GM18870 (cell line): ENCODE results near the gene OXER1.

Experiments used
- ATAC-seq: cut with Tn5 transposase; IDR thresholded peaks from one replicate; pipeline ENCODE4 v1.9.1; 2021; ENCODE audit warnings: moderate library complexity; ENCODE audit not compliant: unreplicated experiment

Gene OXER1

GRCh38 chr2:42764096-42764495 is at the start of gene OXER1:
Gene OXER1, minus strand, starts transcription at chr2:42764135. Its CDS starts 73 bp downstream, at chr2:42764062.
- no peak for ATAC-seq

DNA sequence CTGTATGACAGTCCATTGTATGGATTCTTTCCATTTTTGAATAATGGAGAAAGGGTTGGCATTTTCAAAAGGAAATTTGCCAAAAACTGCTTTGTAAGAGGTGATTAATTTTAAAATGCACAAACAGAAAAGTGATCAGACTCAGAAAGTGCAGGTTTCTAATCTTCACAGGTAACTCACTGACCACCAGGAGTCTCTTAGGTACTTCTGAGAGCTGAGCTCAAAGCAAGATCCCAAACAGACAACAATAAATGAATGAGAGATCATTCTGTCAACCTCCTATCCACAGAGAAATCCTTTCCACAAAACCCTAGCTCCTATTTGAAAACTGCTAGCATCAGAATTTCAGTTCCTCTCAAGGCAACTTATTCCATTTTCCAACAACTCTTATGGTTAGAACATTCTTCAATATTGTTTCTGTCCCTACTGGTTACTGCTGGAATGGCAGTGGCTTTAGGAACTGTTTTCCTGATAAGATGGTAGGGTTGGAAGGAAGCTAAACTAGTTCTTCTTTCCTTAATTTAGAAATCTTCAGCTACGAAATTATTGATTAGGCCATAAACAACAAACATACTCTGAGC is 49.1 kb upstream of the OXER1 start:
- ATAC-seq = no peak

GRCh38 chr2:42810971-42811811 is 47.3 kb upstream of the OXER1 start:
- peak; percentile 11 for ATAC-seq

DNA sequence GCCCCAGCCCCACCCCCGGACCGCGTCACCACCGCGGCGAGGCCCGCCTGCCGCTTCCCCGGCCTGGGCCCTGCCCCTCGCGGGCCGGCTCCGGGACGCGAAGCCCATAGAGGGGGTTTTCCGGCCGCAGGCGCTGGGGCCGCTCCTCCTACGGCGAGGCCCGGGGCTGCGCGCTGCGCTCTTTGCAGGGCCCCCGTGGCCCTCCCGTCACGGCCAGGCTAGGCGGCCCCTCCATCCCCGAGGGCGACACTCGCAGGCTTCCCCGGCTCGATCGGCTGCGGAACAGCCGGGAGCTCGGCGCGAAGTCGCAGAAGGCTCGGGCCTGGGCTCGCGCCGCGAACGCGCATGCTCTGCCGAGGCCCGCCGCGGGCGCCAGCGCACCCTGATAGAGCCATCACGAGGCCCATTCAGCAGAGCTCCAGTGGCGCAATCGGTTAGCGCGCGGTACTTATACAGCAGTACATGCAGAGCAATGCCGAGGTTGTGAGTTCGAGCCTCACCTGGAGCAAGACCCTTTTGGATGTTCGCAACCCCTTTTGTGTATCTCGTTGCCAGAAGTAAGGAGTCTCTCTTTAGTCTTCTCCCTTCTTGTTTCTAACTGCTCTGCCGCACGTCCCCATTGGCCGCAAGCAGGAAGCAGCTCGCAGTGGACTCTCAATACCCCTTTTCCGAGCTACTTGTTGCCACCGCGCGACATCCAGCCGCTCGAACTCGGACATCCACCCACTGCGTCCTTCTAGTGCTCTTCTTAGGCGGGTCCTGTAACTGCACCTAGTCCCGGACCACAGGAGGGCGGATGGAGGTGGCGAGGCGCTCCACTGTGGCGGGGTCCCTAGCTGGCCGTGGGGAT is 46.4 kb upstream of the OXER1 start:
- peak; percentile 74 for ATAC-seq

GRCh38 chr2:42809819-42810120 is 45.8 kb upstream of the OXER1 start:
- ATAC-seq = peak; percentile 16

DNA sequence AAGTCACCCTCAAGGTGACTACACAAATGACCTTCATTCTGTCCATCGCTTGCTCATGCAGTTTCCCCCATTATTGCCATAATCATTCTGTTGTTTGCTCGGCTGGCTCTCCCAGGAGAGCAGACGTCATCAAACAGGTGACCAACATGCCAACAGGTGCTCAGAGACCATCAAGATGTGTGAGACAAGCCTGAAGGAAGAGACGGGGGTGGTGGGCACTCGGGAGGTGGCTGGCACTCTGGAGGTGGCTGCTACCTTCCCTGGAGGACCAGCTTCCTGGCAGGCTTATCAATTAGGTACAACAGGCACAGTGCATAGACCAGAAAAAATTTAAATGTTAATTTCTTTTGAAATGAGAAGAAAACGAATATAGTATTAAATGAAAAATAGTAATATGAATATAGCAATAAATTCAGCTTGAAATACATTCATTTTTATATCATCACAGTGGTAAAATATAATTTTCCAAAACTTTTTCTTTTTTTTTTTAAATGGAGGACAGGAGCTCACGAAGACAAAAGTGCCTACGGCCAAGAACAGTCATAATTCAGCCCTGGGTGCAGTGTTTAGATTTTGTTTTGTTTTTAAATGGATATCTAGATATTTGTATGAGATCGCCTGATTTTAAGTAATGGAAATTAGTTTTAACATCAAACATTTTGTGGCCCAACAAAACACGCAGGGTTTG is 45.3 kb upstream of the OXER1 start:
- no peak for ATAC-seq

DNA sequence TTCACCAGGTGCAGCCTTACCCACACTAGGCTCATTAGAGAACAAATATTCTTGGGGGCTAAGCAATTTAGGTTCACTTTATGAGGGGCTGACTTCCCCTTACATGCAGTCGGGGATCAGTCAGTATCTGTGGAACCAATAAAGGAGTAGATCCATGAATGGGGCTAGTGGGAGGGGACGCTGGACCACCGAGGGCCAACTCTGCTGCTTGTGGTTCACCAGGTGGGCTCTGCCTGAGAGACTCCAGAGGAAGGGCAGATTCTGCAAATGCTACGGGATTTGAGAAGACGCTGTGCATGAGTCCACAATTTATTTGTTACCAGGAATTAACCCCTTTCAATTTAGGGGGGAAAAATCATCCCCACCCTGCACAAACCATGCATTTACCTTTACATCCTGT is 44.4 kb upstream of the OXER1 start:
- ATAC-seq = no peak

DNA sequence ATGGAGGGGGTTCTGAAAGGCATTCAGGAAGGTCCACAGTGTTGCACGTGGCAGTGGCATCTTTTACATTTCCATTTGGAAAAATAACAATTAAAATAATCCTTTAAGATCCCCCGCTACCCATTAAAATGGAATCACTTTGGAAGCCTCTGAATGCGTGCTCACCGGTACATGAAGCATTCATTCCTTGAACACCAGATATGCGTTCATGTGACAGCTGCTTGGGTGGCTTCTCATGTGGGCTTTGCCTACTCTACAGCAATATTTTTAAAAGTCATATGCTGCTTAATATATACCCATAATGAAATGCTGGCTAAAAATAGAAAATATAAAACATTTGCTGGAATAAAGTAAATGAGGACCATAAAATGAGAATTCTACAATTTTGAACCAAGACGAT is 42.9 kb upstream of the OXER1 start:
- ATAC-seq = no peak

GRCh38 chr2:42804891-42805290 is 41.0 kb upstream of the OXER1 start:
- ATAC-seq = no peak

GRCh38 chr2:42804338-42804737 is 40.4 kb upstream of the OXER1 start:
- no peak for ATAC-seq

DNA sequence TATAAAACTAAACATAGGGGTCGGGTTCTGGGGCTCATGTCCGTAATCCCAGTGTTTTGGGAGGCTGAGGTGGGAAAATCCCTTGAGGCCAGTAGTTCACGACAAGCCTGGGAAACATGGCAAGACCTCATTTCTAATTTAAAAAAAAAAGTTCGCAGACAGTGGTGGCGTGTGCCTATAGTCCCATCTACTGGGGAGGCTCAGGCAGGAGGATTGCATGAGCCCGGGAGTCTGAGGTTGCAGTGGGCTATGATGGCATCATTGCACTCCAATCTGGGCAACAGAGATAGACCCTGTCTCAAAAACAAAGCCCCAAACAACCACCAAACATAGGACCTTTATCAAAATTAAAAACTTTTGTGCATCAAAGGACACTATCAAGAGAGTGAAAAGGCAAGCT is 38.2 kb upstream of the OXER1 start:
- ATAC-seq = no peak

DNA sequence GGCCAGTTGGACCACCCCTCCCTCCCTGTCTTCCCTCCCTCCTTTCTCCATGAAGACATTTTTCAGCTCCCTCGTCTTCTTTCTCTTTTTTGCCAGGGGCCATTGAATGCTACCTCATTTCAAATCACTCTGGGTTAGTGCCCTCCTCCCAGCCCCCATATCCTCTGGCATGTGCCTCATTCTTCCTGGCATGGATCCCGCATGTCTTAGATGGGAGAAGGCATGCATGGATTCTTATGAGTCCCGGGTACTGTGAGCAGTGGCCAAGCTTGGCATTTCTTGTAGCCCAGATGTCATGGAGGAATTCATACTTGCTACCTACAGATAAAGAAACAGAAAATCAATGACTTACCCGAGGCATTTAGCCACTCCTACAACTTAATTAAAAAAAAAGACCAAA is 37.4 kb upstream of the OXER1 start:
- ATAC-seq = no peak

- ATAC-seq = no peak
Measured at GRCh38 chr2:42800981-42801380, 37.0 kb upstream of the OXER1 start.

DNA sequence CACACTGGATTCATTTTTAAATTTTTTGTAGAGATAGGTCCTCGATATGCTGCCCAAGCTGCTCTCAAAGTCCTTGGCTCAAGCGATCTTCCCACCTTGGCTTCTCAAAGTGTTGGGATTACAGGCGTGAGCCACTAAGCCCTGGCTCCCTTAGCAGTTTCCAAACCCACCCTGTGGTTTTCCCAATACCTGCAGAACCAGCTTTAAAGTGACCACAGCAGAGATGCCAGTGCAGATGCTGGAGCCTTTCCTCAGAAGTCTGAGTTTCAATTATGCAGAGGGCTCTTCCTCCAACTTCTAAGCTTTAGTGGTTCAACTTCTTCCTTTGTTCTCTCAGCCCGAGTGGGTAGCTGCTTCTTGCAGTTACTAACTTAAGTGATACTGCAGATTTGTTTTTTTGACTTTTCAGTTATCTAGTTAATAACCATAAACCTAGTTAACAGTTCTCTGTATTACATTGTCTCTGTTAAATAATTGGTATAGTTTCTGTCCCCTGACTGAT is 36.6 kb upstream of the OXER1 start:
- ATAC-seq = no peak

GRCh38 chr2:42799881-42800280 is 35.9 kb upstream of the OXER1 start:
- ATAC-seq = no peak

- ATAC-seq = no peak
Measured at GRCh38 chr2:42797281-42797680, 33.3 kb upstream of the OXER1 start.

GRCh38 chr2:42796427-42797248 is 32.7 kb upstream of the OXER1 start:
- no peak for ATAC-seq

DNA sequence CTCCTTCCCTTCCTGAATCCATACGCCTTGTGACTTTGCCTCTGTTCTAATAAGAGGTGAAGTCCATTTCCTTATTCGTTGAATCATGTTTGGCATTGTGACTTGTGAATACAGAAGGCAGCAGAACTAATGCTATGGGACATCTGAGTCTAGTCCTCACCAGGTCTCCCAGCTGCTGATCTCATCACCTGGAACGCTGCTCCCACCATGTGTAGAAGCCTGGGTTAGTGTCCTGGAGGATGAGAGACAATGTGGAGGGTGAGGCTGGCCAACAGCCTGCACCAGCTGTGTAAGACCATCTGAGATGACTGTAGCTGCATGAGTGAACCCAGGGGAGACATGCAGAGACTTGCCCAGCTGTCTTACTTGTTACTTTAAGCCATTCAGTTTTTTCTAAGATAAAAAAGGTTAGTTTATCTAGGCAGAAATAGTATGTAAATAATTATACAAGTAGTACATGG is 31.9 kb upstream of the OXER1 start:
- ATAC-seq = peak; percentile 35

DNA sequence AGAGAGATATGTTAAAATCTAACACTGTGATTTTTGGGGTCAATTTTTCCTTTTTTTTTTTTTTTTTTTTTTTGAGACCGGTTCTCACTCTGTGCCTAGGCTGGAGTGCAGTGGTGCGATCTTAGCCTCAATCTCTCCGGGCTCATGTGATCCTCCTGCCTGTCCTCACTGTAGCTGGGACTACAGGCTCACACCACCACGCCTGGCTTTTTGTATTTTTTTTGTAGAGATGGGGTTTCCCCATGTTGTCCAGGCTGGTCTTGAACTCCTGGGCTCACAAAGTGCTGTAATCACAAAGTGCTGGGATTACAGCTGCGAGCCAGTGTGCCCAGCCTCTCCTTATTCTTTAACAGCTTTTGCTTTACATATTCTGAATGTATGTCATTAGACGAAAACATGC is 31.3 kb upstream of the OXER1 start:
- ATAC-seq = no peak
